ENCODE measurements around the gene RASAL2.
"Not testable (repeated sequence)": the region's sequence is repeated elsewhere in the genome, so short reads cannot be mapped to it uniquely, and the experiment has no call there.

The RASAL2 gene

GRCh38 chr1:178496410-178497135, 402.7 kb downstream of the RASAL2 start, which contains the start of gene CLEC20A:
Gene CLEC20A, minus strand, starts transcription at chr1:178496964. Its CDS starts 25 bp downstream, at chr1:178496939.
- DNase-seq: no peak

- DNase-seq: no peak
Measured at GRCh38 chr1:178497903-178498478, 404.1 kb downstream of the RASAL2 start.

- DNase-seq: no peak
Measured at GRCh38 chr1:178498896-178499675, 405.2 kb downstream of the RASAL2 start.

- no peak for DNase-seq
Measured at GRCh38 chr1:178500091-178500770, 406.3 kb downstream of the RASAL2 start.

GRCh38 chr1:178500936-178501554, 407.1 kb downstream of the RASAL2 start:
- no peak for DNase-seq

- DNase-seq: peak in 2 of 5 experiments; percentile 10 to 46
Measured at GRCh38 chr1:178501705-178502329, 407.9 kb downstream of the RASAL2 start.

GRCh38 chr1:178502330-178502714, 408.4 kb downstream of the RASAL2 start:
- DNase-seq: no peak

- no peak for DNase-seq
Measured at GRCh38 chr1:178502856-178503255, 409.0 kb downstream of the RASAL2 start.

GRCh38 chr1:178503316-178503715, 409.4 kb downstream of the RASAL2 start:
- not testable (repeated sequence) for DNase-seq

GRCh38 chr1:178503849-178504248, 409.9 kb downstream of the RASAL2 start:
- DNase-seq: no peak

GRCh38 chr1:178504286-178504685, 410.4 kb downstream of the RASAL2 start:
- DNase-seq: no peak

- no peak for DNase-seq
Measured at GRCh38 chr1:178506177-178506576, 412.3 kb downstream of the RASAL2 start.

- peak in 1 of 5 experiments; percentile 3 for DNase-seq
Measured at GRCh38 chr1:178506669-178507068, 412.8 kb downstream of the RASAL2 start.

- DNase-seq: no peak
Measured at GRCh38 chr1:178509414-178510007, 415.6 kb downstream of the RASAL2 start.

GRCh38 chr1:178510155-178510554, 416.3 kb downstream of the RASAL2 start:
- DNase-seq: no peak

- no peak for DNase-seq
Measured at GRCh38 chr1:178512566-178513277, 418.8 kb downstream of the RASAL2 start, which contains the start of gene TEX35. Gene TEX35, plus strand, starts transcription at chr1:178513109. Its CDS starts 80 bp downstream, at chr1:178513189.

- DNase-seq: no peak
Measured at GRCh38 chr1:178513278-178513983, 419.5 kb downstream of the RASAL2 start.

GRCh38 chr1:178516110-178516509, 422.2 kb downstream of the RASAL2 start:
- no peak for DNase-seq

- no peak for DNase-seq
Measured at GRCh38 chr1:178518894-178519293, 425.0 kb downstream of the RASAL2 start.

- DNase-seq: no peak
Measured at GRCh38 chr1:178520803-178521202, 426.9 kb downstream of the RASAL2 start.
